NCI-H1417 (cell line): ENCODE data around the gene ZNF511.
"Not testable (repeated sequence)": the region's sequence is repeated elsewhere in the genome, so short reads cannot be mapped to it uniquely, and the experiment has no call there.

Experiments used
- DNase-seq, 3 experiments: peaks; one replicate each; lab custom pipeline; 2025; lab: John Stamatoyannopoulos, UW

The ZNF511 gene

DNA sequence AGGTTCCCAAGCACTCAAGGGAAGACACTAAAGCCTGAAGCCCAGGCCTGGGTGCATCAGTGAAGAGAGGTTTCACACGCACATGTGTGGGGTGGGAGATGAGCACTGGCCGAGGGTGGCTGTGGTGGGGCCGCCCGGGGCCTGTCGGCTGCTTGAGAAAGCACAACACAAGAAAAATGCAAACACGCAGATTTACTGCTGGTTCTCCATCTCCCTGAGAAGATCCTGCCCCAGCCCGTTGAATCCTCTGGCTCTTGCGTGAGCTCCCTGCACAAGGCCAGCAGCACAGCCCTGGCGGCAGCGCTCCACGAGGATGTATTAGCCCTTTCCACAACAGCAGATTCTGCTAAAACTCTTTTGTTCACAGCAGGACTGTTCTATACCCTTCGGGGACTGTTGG, 6.2 kb downstream of the ZNF511 start:
- no peak for DNase-seq

GRCh38 chr10:133315847-133316246, 7.1 kb downstream of the ZNF511 start:
- no peak for DNase-seq

DNA sequence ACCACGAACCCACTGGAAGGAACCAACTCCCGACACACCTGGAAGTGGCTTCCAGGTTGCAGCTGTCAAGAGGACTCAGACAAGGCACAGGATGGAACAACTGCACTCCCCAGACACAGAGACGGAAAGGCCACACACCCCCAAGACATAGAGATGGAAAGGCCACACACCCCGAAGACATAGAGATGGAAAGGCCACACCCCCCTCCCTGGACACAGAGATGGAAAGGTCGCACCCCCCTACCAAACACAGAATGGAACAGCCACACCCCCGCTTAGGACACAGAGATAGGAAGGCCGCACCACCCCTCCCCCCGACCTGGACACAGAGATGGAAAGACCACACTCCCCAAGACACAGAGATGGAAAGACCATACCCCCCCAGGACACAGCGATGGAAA, 7.6 kb downstream of the ZNF511 start:
- DNase-seq: no peak

- no peak for DNase-seq
Measured at GRCh38 chr10:133316732-133317131, 8.0 kb downstream of the ZNF511 start.

GRCh38 chr10:133318494-133319127, 9.9 kb downstream of the ZNF511 start:
- DNase-seq: peak; percentile 65 to 72 (median 68)

DNA sequence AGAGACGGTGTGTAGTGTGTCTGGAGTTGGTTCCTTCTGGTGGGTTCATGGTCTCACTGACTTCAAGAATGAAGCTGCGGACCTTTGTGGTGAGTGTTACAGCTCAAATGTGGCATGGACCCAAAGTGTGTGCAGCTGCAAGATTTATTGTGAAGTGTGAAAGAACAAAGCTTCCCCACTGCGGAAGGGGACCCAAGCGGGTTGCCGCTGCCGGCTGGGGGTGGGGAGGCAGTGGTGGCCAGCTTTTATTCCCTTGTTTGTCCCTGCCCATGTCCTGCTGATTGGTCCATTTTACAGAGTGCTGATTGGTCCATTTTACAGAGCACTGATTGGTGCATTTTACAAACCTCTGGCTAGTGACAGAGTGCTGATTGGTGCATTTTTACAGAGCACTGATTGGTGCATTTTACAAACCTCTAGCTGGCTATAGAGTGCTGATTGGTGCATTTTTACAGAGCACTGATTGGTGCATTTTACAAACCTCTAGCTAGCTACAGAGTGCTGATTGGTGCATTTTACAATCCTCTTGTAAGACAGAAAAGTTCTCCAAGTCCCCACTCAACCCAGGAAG, 12.2 kb downstream of the ZNF511 start:
- not testable (repeated sequence) for DNase-seq

DNA sequence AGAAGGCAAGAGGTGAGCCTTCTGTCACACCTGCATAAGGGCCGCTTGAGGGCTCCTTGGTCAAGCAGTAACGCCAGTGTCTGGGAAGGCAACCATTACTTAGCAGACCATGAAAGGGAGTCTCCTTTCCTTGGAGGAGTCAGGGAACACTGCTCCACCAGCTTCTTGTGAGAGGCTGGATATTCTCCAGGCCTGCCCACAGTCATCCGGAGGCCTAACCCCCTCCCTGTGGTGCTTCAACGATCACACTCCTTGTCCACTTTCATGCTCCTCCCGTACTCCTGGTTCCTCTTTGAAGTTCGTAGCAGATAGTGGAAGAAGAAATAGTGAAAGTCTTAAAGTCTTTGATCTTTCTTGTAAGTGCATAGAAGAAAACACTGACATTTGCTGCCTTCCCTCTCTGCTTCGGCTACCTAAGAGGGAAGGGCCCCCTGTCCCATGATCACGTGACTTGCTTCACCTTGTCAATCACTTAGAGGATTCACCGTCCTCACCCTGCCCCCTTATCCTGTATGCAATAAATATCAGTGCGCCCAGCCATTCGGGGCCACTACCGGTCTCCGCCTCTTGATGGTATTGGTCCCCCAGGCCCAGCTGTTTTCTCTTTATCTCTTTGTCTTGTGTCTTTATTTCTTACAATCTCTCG, 13.5 kb downstream of the ZNF511 start:
- DNase-seq: not testable (repeated sequence)

DNA sequence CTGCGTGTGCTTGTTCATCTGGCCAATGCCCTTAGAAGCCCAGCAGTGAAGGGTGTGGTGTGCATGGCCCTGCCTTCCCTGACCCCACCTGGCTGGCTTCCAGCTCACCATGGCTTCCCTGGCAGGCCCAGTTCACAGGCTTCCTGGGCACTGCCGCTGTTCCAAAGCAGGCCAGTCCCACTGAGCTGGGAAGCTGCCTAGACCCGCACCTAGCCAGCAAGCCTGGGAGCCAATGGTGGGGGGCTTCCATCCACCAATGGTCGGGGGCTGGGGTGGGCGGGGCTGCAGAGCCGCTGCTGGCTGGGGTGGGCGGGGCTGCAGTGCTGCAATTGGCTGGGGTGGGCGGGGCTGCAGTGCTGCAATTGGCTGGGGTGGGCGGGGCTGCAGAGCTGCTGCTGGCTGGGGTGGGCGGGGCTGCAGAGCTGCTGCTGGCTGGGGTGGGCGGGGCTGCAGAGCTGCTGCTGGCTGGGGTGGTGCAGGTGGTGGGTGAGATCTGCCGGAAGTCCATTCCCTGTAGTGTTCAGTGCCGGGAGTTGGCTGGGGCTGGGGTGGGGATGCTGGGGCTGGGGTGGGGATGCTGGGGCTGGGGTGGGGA, 15.6 kb downstream of the ZNF511 start:
- DNase-seq: peak; percentile 48 to 75 (median 67)

- peak in 2 of 3 experiments; percentile 27 to 53 for DNase-seq
Measured at GRCh38 chr10:133324857-133325260, 16.1 kb downstream of the ZNF511 start.

- peak; percentile 20 to 48 (median 40) for DNase-seq
Measured at GRCh38 chr10:133325440-133326222, 16.9 kb downstream of the ZNF511 start.

DNA sequence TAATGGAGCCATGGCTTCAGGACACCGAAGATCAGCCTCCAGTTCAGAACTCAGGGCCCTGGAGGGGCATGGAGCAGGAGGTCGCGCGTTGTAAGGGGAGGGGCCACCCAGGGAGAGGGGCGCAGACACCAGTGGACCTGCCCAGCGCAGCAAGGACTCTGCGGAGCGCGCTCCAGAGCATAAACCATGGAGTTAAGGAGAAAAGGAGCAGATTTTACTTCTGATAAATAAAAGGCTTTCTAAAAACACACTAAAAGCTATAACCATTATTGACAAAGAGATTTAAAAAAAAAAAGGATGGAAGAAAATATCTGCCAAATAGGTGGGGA, 17.5 kb downstream of the ZNF511 start:
- DNase-seq: peak in 1 of 3 experiments; percentile 48

DNA sequence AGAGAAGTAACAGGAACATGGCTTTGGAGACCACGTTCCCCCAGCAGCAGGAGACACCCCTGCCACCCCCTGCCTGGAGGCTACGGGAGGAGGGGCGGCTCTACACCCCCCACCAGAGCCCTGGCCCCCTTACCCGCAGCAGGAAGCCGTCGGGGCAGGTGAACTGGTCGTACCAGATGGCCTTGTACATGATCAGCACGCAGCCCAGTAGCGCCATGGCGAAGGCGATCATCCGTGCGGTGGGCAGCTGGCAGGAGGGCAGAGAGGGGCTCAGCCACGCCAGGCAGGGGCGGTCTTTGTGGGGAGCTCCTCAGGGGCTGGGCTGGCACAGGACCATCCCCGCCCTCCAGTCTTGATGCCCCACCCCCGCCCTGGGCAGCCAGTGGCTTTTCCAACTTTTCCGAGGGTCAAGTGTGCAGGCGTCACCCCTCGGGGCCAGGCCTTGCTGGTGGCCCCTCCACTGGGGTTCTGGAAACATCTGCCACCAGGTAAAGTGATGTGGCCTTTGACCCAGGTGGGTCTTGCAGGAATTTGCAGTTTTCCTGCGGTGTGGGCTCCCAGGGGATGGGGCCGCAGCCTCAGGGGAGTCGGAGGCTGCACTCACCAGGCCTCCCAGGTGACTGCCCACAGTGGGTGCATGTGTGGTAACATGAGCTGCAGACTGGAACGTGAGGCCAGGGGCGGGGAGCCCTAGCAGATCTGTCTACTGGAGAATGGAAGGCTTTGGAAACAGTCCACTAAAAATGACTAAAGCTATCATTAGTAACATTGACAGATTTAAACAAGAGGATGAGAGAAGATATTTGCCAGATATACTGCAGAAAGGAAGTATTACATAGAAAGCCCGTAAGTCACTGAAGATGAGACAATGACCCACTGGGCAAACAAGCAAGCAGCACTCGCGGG, 18.3 kb downstream of the ZNF511 start:
- peak in 1 of 3 experiments; percentile 5 for DNase-seq

GRCh38 chr10:133327651-133328357, 19.1 kb downstream of the ZNF511 start:
- DNase-seq: peak in 1 of 3 experiments; percentile 21

GRCh38 chr10:133328358-133329343, 19.9 kb downstream of the ZNF511 start:
- DNase-seq: no peak

DNA sequence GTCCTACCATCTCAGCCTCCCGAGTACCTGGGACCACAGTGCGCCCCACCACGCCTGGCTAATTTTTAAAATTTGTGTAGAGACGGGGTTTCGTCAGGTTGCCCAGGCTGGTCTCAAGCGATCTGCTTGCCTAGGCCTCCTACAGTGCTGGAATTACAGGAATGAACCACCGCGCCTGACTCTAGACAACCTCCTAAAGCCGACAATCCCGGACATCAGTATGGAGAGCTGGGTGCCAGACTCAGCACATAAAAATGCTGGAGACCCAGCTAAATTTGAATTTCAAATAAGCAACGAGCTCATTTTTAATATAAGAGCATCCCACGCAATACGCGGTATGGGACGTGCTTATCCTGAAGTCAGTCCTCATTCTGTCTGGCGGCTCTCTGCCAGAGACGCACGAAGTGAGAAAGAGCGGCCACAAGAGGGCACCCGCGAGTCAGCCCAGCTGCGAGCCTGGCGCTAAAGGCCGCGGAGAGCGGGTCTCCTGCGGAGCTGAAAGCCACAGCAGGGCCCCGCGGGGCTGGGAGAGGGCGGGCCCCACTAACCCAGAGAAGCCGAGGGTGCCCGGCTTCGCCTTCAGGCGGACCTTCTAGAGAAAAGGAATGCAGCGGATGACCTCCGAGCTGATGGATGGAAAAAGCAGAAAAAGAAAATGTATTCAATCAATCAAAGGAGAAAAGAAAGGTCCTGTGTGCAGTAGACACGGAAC, 20.9 kb downstream of the ZNF511 start:
- peak; percentile 66 to 82 (median 82) for DNase-seq

DNA sequence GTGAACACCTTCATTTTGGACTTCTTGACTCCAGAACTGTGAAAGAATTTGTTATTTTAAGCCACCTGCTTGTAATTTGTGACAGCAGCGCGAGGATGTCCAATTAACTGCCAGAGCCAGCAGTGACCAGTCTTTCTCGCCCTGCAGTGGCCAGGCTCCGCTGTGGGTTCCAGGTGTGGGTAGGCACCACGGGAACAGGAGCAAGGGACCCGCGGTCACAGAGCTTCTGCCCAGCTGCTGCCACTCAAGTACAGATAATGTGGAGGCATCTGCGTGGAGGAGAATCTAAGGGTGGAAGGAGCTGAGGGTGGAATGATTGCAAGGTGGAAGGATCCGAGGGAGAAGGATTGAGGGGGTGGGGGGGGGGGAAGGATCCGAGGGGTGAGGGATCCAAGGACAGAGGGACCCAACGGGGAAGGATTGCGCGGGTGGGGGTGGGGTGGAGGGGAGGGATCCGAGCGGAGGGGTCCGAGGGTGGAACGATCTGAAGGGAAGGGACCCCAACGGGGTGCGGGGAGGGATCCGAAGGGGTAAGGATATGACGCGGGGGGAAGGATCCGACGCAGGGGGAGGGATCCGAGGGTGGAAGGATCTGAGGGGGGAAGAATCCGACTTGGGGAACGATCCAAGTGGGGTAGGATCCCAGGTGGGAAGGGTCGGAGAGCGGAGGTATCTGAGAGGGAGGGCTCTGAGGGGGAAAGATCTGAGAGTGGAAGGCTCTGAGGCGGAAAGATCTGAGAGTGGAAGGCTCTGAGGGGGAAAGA, 24.4 kb downstream of the ZNF511 start:
- DNase-seq: no peak

- peak in 2 of 3 experiments; percentile 17 for DNase-seq
Measured at GRCh38 chr10:133334503-133335245, 26.0 kb downstream of the ZNF511 start.
